OCI-LY7 (cell line): ENCODE measurements around the gene C16orf74. TPM values are rescaled to one million over a fixed set of nuclear protein-coding genes. Genes with fewer than 3 reads are reported as not detected.

Experiments used
- BruUV-seq: library from RNA; stranded (reverse); fragments of 400-500 nt; replicated peaks from 2 replicates; lab custom pipeline; 2021; lab: Mats Ljungman, UMichigan
- CTCF ChIA-PET: fragments of 300-600 bp; sonication (Branson Sonifier 250); formaldehyde crosslinking; loops from one replicate; lab custom pipeline; 2022; ENCODE audit warnings: antibody characterized with exemption; ENCODE audit not compliant: unreplicated experiment; lab: Charles Lee
- POLR2A ChIA-PET: fragments of 300-600 bp; sonication (Branson Sonifier 250); formaldehyde crosslinking; loops from one replicate; lab custom pipeline; 2022; ENCODE audit warnings: antibody characterized with exemption; lab: Charles Lee
- DNase-seq: peaks from one replicate; pipeline ENCODE4 v3.0.0-alpha.2; 2015; ENCODE audit warnings: low spot score
- H2AFZ ChIP-seq: fragments of 200-600 bp; sonication (generic), shearing (Covaris generic); 2 replicates; pipeline ENCODE4 v1.6.1; 2014; ENCODE audit warnings: mild to moderate bottlenecking, antibody characterized with exemption, low read length, moderate library complexity
- H3K27ac ChIP-seq: fragments of 200-600 bp; sonication (generic); 2 replicates; pipeline ENCODE4 v1.5.1; 2014; ENCODE audit warnings: mixed run types, low read depth, mild to moderate bottlenecking, moderate library complexity, low read length, inconsistent platforms; ENCODE audit not compliant: poor library complexity, severe bottlenecking
- H3K36me3 ChIP-seq: fragments of 200-600 bp; sonication (generic); 2 replicates; pipeline ENCODE4 v1.6.1; 2014; ENCODE audit warnings: mild to moderate bottlenecking, antibody characterized with exemption, low read length, moderate library complexity, mixed read lengths; ENCODE audit not compliant: insufficient read depth
- H3K4me1 ChIP-seq: fragments of 200-600 bp; sonication (generic); 2 replicates; pipeline ENCODE4 v1.5.1; 2014; ENCODE audit warnings: mild to moderate bottlenecking, low read length; ENCODE audit not compliant: insufficient read depth, poor library complexity, severe bottlenecking
- H3K4me2 ChIP-seq: fragments of 200-600 bp; sonication (generic); 2 replicates; pipeline ENCODE4 v1.6.1; 2014; ENCODE audit warnings: mild to moderate bottlenecking, low read length
- H3K4me3 ChIP-seq: fragments of 200-600 bp; sonication (generic); 2 replicates; pipeline ENCODE4 v1.5.1; 2014; ENCODE audit warnings: mild to moderate bottlenecking, low read depth, low read length; ENCODE audit not compliant: poor library complexity, severe bottlenecking
- H3K79me2 ChIP-seq: fragments of 200-600 bp; sonication (generic); 2 replicates; pipeline ENCODE4 v1.6.1; 2016; ENCODE audit warnings: low read depth, mild to moderate bottlenecking, low read length, moderate library complexity, mixed read lengths; ENCODE audit not compliant: insufficient read depth
- H3K9me2 ChIP-seq: fragments of 200-600 bp; sonication (generic); 2 replicates; pipeline ENCODE4 v1.6.1; 2016; ENCODE audit warnings: mild to moderate bottlenecking, low read length, mixed read lengths; ENCODE audit not compliant: insufficient read depth
- H3K9me3 ChIP-seq: fragments of 200-600 bp; sonication (generic); 2 replicates; pipeline ENCODE4 v1.6.1; 2014; ENCODE audit warnings: mild to moderate bottlenecking, mixed run types, low read length, mixed read lengths
- H4K20me1 ChIP-seq: fragments of 200-600 bp; sonication (generic); 2 replicates; pipeline ENCODE4 v1.6.1; 2014; ENCODE audit warnings: mild to moderate bottlenecking, antibody characterized with exemption, low read length, moderate library complexity, mixed read lengths; ENCODE audit not compliant: insufficient read depth
- CTCF ChIP-seq: fragments of 200-600 bp; sonication (generic); conservative IDR thresholded peaks from 2 replicates; pipeline ENCODE4 v1.5.1; 2014; ENCODE audit warnings: mild to moderate bottlenecking, antibody characterized with exemption, low read length, moderate library complexity, mixed read lengths
- EZH2phosphoT487 ChIP-seq: fragments of 200-600 bp; sonication (generic); IDR thresholded peaks from 2 replicates; pipeline ENCODE4 v1.6.1; 2018; ENCODE audit warnings: low read depth, borderline replicate concordance, mild to moderate bottlenecking, mixed run types, antibody characterized with exemption, low read length, moderate library complexity, mixed read lengths
- intact Hi-C: fragments of 100-400 bp; cut with micrococcal nuclease; formaldehyde crosslinking; loops from one replicate; pipeline ENCODE4 v1.10.0; 2022; ENCODE audit not compliant: unreplicated experiment
- total RNA-seq, 2 experiments: library from RNA; depleted of rRNA in 1 of 2; stranded (reverse); fragments of >200 nt in 1 of 2; shearing (Covaris generic) in 1 of 2; gene quantifications; 2 replicates each; pipeline ENCODE4 v1.2.3, GENCODE V29; 2014 to 2022

Gene C16orf74
- total RNA-seq, 2 experiments from 2014 or later: 6.8 to 9.7 TPM

- H3K79me2 ChIP-seq: no peaks in the 10 kb centered on the region
- no TSS peak for BruUV-seq
- CTCF ChIA-PET: interaction anchor here (0.7 kb wide), 1 partner anchor 165 kb away, joined by 3 read pairs; the partner anchor contains the start of gene IRF8
- TF ChIP-seq EZH2phosphoT487 (no peak), CTCF (no peak)
- H3K4me3 ChIP-seq: peak overlapping the region; percentile 20
- H3K9me3 ChIP-seq: no peaks in the 10 kb centered on the region
- peaks cover 31% of the 10 kb centered on the region for H3K4me1 ChIP-seq
- H3K36me3 ChIP-seq: no peaks in the 10 kb centered on the region
- no peaks in the 10 kb centered on the region for H4K20me1 ChIP-seq
- peak overlapping the region; percentile 60 for H3K27ac ChIP-seq
- no peaks in the 10 kb centered on the region for H3K9me2 ChIP-seq
- POLR2A ChIA-PET: interaction anchor here (0.6 kb wide), 1 partner anchor 19 kb away, joined by 8 read pairs; no protein-coding TSS in a partner anchor
- intact Hi-C loops: loop anchor here (1.0 kb wide), 1 partner anchor 22 kb away; no protein-coding TSS in a partner anchor
- peak overlapping the region; percentile 59 for H3K4me2 ChIP-seq
- no peak for DNase-seq
- peak overlapping the region; percentile 85; the same call in 1 of the 2 replicates for H2AFZ ChIP-seq
Measured at GRCh38 chr16:85734311-85735017, 16.4 kb downstream of the C16orf74 start.

GRCh38 chr16:85733839-85734170, 17.1 kb downstream of the C16orf74 start:
- no peaks in the 10 kb centered on the region for H4K20me1 ChIP-seq

More at GRCh38 chr16:85733839-85734170, 17.1 kb downstream of the C16orf74 start:
- H2AFZ ChIP-seq: no peak overlapping the region
- H3K9me3 ChIP-seq: no peaks in the 10 kb centered on the region
- intact Hi-C loops: no loop called here
- DNase-seq: no peak
- H3K4me2 ChIP-seq: no peak overlapping the region
- POLR2A ChIA-PET: interaction anchor here (0.6 kb wide), 1 partner anchor 18 kb away, joined by 8 read pairs; no protein-coding TSS in a partner anchor
- no peak for TF ChIP-seq CTCF
- TF ChIP-seq EZH2phosphoT487: no peak
- peaks cover 31% of the 10 kb centered on the region for H3K4me1 ChIP-seq
- no peak overlapping the region for H3K4me3 ChIP-seq
- BruUV-seq: no TSS peak
- no peaks in the 10 kb centered on the region for H3K79me2 ChIP-seq
- CTCF ChIA-PET: no interaction called here
- no peaks in the 10 kb centered on the region for H3K9me2 ChIP-seq
- no peak overlapping the region for H3K27ac ChIP-seq
- no peaks in the 10 kb centered on the region for H3K36me3 ChIP-seq
